ENCODE results near the gene EML5.

DNA sequence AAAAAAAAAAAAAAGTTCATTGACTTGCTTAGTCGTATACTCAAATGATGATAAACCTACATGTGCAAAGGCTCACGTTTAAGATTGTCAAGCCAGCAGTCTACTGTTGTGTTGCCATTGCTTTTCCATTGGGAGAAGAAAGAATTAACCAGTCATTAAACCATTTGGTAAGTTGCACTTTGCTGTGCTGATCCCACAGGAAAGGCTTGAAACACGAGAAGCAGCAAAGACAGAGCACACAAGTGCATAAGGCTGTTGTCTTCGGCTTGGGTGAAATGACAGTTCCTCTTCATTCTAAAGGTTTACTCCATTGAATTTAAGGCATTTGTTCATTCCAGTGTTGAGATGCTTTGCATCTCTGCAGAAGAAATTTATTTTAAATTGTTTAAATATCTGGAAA is 179.8 kb downstream of the EML5 start:
- TF ChIP-seq, protein P1, sequence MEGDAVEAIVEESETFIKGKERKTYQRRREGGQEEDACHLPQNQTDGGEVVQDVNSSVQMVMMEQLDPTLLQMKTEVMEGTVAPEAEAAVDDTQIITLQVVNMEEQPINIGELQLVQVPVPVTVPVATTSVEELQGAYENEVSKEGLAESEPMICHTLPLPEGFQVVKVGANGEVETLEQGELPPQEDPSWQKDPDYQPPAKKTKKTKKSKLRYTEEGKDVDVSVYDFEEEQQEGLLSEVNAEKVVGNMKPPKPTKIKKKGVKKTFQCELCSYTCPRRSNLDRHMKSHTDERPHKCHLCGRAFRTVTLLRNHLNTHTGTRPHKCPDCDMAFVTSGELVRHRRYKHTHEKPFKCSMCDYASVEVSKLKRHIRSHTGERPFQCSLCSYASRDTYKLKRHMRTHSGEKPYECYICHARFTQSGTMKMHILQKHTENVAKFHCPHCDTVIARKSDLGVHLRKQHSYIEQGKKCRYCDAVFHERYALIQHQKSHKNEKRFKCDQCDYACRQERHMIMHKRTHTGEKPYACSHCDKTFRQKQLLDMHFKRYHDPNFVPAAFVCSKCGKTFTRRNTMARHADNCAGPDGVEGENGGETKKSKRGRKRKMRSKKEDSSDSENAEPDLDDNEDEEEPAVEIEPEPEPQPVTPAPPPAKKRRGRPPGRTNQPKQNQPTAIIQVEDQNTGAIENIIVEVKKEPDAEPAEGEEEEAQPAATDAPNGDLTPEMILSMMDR (IDR thresholded peaks at IDR 0.05), result no peak
- TF ChIP-seq POLR2AphosphoS5 (IDR thresholded peaks at IDR 0.05; ENCODE audit: insufficient read depth in 1 of 2, low read depth in 1 of 2) (no peak), POLR2A (IDR thresholded peaks at IDR 0.05) (no peak)

All from vagina (tissue), 2 donors.